Measurements from ENCODE around the gene SMIM10L1.

GRCh38 chr12:11162502-11162901, 8.5 kb upstream of the SMIM10L1 start:
- no peak for TF ChIP-seq CTCF (IDR thresholded peaks at IDR 0.05)
- TF ChIP-seq POLR2A (IDR thresholded peaks at IDR 0.05), result no peak
